Prostate gland (tissue), 2 donors: ENCODE data around the gene COL4A2. TPM values are rescaled to one million over a fixed set of nuclear protein-coding genes. Genes with fewer than 3 reads are reported as not detected.

Experiments
- DNase-seq: peaks from one replicate; pipeline ENCODE4 v3.0.0-alpha.2; 2019; ENCODE audit warnings: low spot score
- H3K27ac ChIP-seq, 2 donors: fragments of 200-600 bp; sonication (generic); 2 replicates each; pipeline ENCODE4 v1.5.1; 2017 to 2019
- H3K27me3 ChIP-seq: fragments of 200-600 bp; sonication (generic); replicated peaks from 2 replicates; pipeline ENCODE4 v1.5.1; 2019; ENCODE audit not compliant: insufficient read depth
- H3K36me3 ChIP-seq, 2 donors: fragments of 200-600 bp; sonication (generic); 1 replicate in 1 of 2; 2 replicates in 1 of 2; pipeline versions ENCODE4 v1.5.1 to v1.8.1; 2017 to 2019
- H3K4me1 ChIP-seq: fragments of 200-600 bp; sonication (generic); replicated peaks from 2 replicates; pipeline ENCODE4 v1.5.1; 2019
- H3K4me3 ChIP-seq, 2 donors: fragments of 200-600 bp; sonication (generic); 2 replicates each; pipeline ENCODE4 v1.5.1; 2017 to 2019
- H3K9me3 ChIP-seq: fragments of 200-600 bp; sonication (generic); 2 replicates; pipeline ENCODE4 v1.5.1; 2017
- CTCF ChIP-seq, 4 experiments: fragments of 200-600 bp in 2 of 4; fragments of 450-650 bp in 2 of 4; sonication (generic) in 2 of 4; IDR thresholded peaks; 1 replicate in 3 of 4; 2 replicates in 1 of 4; pipeline ENCODE4 v1.5.1; 2016 to 2019; ENCODE audit warnings: antibody characterized with exemption in 4 of 4, mild to moderate bottlenecking in 2 of 4, moderate library complexity in 2 of 4
- POLR2A ChIP-seq: fragments of 450-650 bp; IDR thresholded peaks from one replicate; pipeline ENCODE4 v1.6.1; 2016; ENCODE audit warnings: antibody characterized with exemption, mild to moderate bottlenecking
- POLR2AphosphoS5 ChIP-seq: sonication (generic); formaldehyde crosslinking; IDR thresholded peaks from one replicate; pipeline ENCODE4 v1.6.1; 2017; ENCODE audit warnings: antibody characterized with exemption
- WGBS: methylation state at CpG from one replicate; pipeline ENCODE4 v1.1.5; 2018; 5-methylcytosine and 5-hydroxymethylcytosine counted together
- intact Hi-C: fragments of 100-400 bp; cut with DNase I; formaldehyde crosslinking; loops from one replicate; pipeline ENCODE4 v1.14.2; 2022
- total RNA-seq, 2 donors: library from RNA; depleted of rRNA; stranded (reverse); fragments of >200 nt; gene quantifications; one replicate each; pipeline ENCODE4 v1.1.0, GENCODE V29; 2016

COL4A2 gene
- total RNA-seq, 2 donors from 2014 or later, result 82.8 to 193 TPM

- no peaks in the 10 kb centered on the region for H3K9me3 ChIP-seq
- TF ChIP-seq POLR2AphosphoS5, result no peak
- no peak for TF ChIP-seq CTCF (IDR thresholded peaks at IDR 0.05)
- intact Hi-C loops, result no loop called here
- H3K27ac ChIP-seq, result peak overlapping the region in 1 of 2 donors; percentile 25
- no peaks in the 10 kb centered on the region for H3K27me3 ChIP-seq
- no peaks in the 10 kb centered on the region for H3K36me3 ChIP-seq
- H3K4me3 ChIP-seq, result no peak overlapping the region
- DNase-seq, result no peak
- 90% methylated on average over 19 of the region's 19 CpGs for WGBS
- no peaks in the 10 kb centered on the region for H3K4me1 ChIP-seq
Observed at GRCh38 chr13:110261166-110262081, 45.7 kb upstream of the COL4A2 start.

- Histone ChIP-seq H3K36me3 (no peaks in the 10 kb centered on the region), H3K27ac (peak overlapping the region in 1 of 2 donors; percentile 25), H3K4me3 (no peak overlapping the region), H3K9me3 (no peaks in the 10 kb centered on the region), H3K27me3 (no peaks in the 10 kb centered on the region), H3K4me1 (no peaks in the 10 kb centered on the region)
- TF ChIP-seq POLR2A (no peak), POLR2AphosphoS5 (no peak), CTCF (IDR thresholded peaks at IDR 0.05) (no peak)
- intact Hi-C loops, result no loop called here
- DNase-seq, result no peak
- 69% methylated on average over 11 of the region's 11 CpGs for WGBS
Observed at GRCh38 chr13:110262082-110262436, 45.0 kb upstream of the COL4A2 start.

- Histone ChIP-seq H3K27ac (peak overlapping the region in 1 of 2 donors; percentile 46), H3K36me3 (no peaks in the 10 kb centered on the region), H3K4me3 (no peak overlapping the region), H3K9me3 (no peaks in the 10 kb centered on the region), H3K4me1 (no peaks in the 10 kb centered on the region), H3K27me3 (no peaks in the 10 kb centered on the region)
- no peak for TF ChIP-seq POLR2AphosphoS5
- TF ChIP-seq POLR2A, result no peak
- no peak for TF ChIP-seq CTCF (IDR thresholded peaks at IDR 0.05)
- intact Hi-C loops, result no loop called here
- DNase-seq, result no peak
- WGBS, result 48% methylated on average over 11 of the region's 11 CpGs
Observed at GRCh38 chr13:110262508-110263291, 44.4 kb upstream of the COL4A2 start.

GRCh38 chr13:110263404-110263803 is 43.7 kb upstream of the COL4A2 start:
- H3K36me3 ChIP-seq, result no peaks in the 10 kb centered on the region
- WGBS, result 60% methylated on average over 5 of the region's 5 CpGs
- no peaks in the 10 kb centered on the region for H3K9me3 ChIP-seq
- intact Hi-C loops, result no loop called here
- H3K4me3 ChIP-seq, result no peak overlapping the region
- H3K4me1 ChIP-seq, result no peaks in the 10 kb centered on the region
- no peak for TF ChIP-seq CTCF (IDR thresholded peaks at IDR 0.05)
- no peak for TF ChIP-seq POLR2A
- TF ChIP-seq POLR2AphosphoS5, result no peak
- H3K27ac ChIP-seq, result peak overlapping the region in 1 of 2 donors; percentile 46
- H3K27me3 ChIP-seq, result no peaks in the 10 kb centered on the region
- no peak for DNase-seq
